ENCODE data around the gene AGAP6.
"Not testable (repeated sequence)": the region's sequence is repeated elsewhere in the genome, so short reads cannot be mapped to it uniquely, and the experiment has no call there.

- TF ChIP-seq GATA2 (IDR thresholded peaks at IDR 0.05; ENCODE audit: insufficient read depth, insufficient read length, low read depth, low read length); EZH2 (IDR thresholded peaks at IDR 0.05; ENCODE audit: borderline replicate concordance, low read depth, low read length, severe bottlenecking); POLR2A (IDR thresholded peaks at IDR 0.05; ENCODE audit: low read depth, low read length); MYC (IDR thresholded peaks at IDR 0.05; ENCODE audit: low read depth, low read length); FOS (IDR thresholded peaks at IDR 0.05; ENCODE audit: borderline replicate concordance, insufficient read depth, low read length); POLR2AphosphoS5 (IDR thresholded peaks at IDR 0.05; ENCODE audit: insufficient read depth, low read depth, low read length): not testable (repeated sequence)
- TF ChIP-seq, protein P1, sequence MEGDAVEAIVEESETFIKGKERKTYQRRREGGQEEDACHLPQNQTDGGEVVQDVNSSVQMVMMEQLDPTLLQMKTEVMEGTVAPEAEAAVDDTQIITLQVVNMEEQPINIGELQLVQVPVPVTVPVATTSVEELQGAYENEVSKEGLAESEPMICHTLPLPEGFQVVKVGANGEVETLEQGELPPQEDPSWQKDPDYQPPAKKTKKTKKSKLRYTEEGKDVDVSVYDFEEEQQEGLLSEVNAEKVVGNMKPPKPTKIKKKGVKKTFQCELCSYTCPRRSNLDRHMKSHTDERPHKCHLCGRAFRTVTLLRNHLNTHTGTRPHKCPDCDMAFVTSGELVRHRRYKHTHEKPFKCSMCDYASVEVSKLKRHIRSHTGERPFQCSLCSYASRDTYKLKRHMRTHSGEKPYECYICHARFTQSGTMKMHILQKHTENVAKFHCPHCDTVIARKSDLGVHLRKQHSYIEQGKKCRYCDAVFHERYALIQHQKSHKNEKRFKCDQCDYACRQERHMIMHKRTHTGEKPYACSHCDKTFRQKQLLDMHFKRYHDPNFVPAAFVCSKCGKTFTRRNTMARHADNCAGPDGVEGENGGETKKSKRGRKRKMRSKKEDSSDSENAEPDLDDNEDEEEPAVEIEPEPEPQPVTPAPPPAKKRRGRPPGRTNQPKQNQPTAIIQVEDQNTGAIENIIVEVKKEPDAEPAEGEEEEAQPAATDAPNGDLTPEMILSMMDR (IDR thresholded peaks at IDR 0.05; ENCODE audit: extremely low read depth in 1 of 2, insufficient read depth in 1 of 2, low read depth in 1 of 2, low read length in 2 of 2): not testable (repeated sequence)
Observed at GRCh38 chr10:49977756-49978155, 10.4 kb upstream of the AGAP6 start.
